ELF-1 (cell line): Measurements from ENCODE around the gene PRKRIP1.
A peak's percentile ranks its signal among the peaks of the same experiment; 100 is the strongest.
"Not testable (repeated sequence)": the region's sequence is repeated elsewhere in the genome, so short reads cannot be mapped to it uniquely, and the experiment has no call there.

ENCODE experiments used
- DNase-seq: peaks from one replicate; pipeline ENCODE4 v3.0.0-alpha.2; 2016; ENCODE audit warnings: low read depth, low spot score

PRKRIP1 gene

DNA sequence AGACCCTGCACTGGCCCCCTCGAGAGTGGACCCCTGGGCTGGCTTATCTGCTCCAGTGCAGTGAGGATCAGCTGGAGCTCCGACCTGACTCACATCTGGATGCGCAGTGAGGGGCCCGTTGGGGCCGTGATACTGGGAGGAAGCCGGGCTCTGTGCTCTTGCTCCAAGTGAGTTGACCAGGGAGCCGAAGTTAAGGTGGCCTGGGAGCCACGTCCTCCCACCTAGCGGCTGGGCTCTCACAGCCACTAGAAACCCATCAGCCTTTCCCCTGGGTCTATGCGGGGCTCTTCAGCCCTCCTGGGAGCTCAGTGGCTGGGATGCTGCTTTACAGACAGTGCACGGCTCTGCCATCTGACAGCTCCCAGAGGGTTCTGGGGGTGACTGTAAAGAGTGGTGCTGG is 59.4 kb downstream of the PRKRIP1 start:
- no peak for DNase-seq

DNA sequence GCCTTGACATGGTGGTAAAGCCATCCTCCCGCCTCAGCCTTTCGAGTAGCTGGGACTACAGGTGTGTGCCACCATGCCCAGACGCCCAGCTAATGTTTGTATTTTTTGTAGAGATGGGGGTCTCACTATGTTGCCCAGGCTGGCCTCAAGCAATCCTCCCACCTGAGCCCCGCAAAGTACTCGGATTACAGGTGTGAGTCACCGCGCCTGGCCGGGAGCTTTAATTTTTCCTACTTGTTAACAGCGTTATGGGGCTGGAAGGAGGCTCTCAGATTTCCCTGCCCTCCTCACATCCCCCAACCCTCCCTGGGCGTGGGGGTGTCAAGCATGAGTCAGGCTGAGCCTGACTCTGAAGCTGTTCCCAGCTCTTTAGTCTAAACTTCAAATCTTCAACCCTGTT is 60.2 kb downstream of the PRKRIP1 start:
- DNase-seq: no peak

DNA sequence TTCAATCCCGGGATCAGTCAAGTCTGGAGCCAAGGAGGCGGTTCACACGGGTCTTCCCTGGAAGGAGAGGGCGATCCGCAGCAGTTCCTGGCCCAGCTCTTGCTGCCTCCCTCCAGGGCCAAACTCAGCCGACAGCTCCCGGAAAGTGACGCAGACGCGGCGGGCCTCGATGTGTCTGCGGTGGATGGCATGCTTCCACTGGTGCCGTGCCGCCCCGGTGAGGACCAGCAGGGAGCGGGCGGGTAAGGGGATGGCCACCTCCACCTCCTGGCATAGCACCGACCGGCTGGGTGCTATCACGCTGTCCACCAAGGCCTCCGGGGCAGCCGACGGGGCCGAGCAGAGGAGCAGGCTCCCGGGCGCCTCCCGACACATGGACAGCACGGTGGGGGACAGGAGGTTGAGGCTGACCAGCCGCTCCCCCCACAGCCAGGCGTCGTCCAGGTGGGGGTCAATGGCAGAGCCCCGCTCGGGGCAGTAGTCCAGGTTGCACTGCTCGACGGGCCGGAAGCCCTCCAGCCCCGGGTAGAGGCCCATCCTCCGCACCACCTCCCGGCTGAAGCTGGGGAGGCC is 61.3 kb downstream of the PRKRIP1 start:
- DNase-seq: no peak

DNA sequence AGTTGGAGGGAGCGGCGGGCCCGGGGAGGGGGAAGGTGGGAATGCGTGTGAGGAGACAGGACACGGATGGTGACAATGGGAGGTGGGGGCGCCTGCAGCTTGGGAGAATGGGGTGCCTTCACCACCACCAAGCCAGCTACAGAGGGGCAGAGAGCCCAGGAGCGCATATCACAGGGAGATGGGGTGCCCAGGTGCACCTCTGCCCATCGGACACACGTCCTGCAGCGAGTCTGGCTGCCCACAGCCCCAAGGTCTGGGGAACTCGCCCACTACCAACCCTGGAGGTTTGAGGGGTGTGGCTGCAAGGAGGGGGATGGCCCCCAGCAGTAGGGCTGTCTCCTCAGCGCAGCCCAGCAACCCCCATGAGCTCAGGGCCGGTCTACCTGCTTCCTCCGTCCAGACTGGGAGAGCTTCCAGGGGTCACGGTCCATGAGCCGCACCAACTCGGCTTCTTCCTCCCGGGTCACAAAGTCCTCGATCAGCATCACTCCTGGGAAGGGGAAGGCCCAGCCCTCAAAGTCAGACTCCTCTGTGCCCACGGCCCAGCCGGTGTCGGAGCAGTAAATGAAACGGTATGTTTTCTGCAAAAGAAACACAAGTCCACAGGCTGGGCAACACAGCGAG is 63.2 kb downstream of the PRKRIP1 start:
- DNase-seq: no peak

DNA sequence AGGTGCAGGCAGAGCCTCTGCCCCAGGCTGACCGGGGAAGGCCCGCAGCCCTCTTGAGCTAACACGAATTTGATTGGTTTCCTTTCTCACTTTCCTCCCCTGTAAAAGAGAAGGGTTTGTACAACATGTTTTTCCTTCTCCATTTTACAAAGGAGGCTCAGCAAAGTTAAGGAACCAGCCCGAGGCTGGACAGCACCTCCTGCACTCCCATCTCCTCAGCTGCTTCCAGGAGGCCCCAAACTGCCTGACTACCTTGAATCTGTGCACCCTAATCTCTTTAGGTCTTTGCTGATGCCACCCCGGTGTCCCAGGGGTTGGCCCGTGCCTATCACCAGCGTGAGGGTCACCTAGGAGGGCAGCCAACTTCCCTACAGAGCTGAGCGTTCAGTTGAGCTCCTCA is 64.3 kb downstream of the PRKRIP1 start:
- DNase-seq: no peak

DNA sequence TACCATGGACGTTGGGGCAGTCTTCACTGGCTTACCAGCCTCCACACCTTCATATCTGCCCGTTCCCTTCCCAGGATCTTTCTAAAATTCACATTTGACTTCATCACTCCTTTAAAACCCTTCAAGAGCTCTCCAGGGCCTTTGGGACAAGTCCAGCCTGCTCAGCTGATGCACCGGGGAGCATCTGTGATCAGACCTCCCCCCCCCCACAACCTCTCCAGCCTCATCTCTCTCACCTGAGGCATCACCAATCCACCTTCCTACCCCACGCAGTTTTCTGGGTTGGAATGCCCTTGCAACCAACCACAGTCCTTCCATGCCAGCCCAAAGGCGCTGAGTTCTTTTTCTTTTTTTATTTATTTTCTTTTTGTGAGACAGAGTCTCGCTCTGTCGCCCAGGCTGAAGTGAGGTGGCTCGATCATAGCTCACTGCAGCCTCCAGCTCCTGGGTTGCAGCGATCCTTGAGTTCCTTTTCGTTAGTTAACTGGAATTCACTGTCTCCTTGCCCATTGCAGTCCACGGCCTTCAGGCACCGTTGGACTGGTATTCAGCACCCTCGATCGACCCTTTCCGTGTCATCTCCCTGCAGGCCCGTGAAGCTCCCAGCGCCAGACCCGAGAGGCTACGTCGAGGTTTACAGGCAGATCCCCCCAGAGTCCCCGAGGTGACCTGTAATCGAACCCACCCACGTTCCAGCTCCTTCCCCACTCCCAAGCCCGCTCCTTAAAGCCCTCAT is 67.8 kb downstream of the PRKRIP1 start:
- no peak for DNase-seq

DNA sequence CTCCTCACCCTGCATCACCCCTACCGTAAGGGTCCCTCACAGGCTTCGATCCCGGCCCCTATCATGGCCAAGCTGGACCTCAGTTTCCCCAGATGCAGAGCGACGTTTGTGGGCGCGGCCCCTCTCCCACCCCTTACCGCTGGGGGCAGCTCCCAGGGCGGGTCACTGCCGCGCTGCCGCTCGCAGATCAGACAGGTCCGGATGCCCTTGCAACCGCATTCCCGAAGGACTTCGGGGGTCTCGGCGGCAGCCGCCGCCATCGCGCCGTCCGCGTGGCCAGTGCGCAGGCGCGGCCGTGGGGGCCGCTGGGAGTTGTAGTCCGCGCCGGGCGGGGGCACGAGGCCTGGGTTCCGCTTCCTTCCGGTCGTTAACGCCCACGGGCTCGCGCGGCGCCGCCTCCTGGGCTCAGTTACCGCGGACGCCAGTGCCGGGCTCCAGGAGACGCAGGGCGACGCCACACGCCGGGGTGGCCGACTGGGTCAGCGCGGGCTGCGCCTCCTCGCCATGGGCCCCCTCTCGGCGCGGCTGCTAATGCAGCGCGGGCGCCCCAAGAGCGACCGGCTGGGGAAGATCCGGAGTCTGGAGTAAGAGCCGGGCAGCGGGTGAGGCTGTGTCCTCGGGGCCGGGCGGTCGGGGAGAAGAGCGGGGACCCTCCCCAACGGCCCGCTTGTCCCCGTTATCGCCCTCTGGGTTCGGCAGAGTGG is 68.6 kb downstream of the PRKRIP1 start, which contains the start of the genes ALKBH4 and LRWD1:
TSS of gene ALKBH4 (minus strand) at position 287 of the 704 bp plus-strand sequence. CDS start at position 260, 27 bp downstream.
TSS of gene LRWD1 (plus strand) at position 408 of the 704 bp plus-strand sequence. CDS start at position 505, 97 bp downstream.
- DNase-seq: peak; percentile 91

DNA sequence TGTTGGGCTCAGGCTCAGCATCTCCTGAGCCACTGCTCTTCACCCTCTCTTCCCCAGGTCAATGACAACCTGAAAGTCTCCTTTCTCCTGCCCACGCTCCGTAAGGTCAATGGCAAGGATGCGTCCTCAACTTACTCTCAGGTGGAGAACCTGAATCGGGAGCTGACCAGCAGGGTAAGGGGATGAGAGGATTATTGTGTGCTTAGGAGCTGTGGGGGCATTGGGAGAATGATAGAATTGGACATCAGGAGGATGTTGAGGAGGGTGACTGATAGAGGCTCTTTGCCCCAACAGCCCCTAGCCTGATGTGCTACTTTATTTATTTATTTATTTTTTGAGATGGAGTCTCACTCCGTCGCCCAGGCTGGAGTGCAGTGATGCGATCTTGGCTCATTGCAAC is 69.9 kb downstream of the PRKRIP1 start:
- no peak for DNase-seq

DNA sequence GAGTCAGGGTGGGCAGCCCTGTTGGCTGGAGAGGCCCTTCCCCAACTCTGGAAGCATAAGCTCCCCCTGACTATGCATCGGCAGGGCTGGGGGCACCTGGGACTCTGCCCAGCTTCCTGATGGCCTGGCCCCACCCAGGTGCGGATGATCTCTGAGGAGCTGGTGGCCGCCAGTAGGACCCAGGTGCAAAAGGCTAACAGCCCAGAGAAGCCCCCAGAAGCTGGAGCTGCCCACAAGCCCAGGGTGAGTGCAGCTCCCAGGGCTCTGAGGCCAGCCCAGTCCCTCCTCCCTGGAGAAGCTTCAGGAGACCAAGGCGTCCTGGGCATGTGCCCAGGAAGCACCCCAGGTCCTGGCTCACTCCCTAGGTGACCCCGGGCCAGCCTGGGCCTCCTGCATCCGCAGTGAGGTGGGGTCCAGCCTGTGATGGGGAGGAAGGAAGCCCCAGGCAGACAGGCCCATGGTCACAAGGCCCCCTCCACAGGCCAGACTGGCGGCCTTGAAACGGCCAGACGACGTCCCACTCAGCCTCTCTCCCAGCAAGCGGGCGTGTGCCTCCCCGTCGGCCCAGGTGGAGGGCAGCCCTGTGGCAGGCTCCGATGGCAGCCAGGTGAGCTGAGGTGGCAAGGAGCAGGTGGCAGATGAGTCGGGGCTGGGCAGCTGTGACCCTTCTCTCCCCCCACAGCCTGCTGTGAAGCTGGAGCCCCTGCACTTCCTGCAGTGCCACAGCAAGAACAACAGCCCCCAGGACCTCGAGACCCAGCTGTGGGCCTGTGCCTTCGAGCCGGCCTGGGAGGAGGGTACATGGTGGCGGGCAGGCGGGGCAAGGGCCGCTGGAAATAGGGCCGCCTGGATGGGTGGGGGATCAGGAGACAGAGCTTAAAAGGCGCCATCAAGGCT is 71.7 kb downstream of the PRKRIP1 start:
- no peak for DNase-seq

DNA sequence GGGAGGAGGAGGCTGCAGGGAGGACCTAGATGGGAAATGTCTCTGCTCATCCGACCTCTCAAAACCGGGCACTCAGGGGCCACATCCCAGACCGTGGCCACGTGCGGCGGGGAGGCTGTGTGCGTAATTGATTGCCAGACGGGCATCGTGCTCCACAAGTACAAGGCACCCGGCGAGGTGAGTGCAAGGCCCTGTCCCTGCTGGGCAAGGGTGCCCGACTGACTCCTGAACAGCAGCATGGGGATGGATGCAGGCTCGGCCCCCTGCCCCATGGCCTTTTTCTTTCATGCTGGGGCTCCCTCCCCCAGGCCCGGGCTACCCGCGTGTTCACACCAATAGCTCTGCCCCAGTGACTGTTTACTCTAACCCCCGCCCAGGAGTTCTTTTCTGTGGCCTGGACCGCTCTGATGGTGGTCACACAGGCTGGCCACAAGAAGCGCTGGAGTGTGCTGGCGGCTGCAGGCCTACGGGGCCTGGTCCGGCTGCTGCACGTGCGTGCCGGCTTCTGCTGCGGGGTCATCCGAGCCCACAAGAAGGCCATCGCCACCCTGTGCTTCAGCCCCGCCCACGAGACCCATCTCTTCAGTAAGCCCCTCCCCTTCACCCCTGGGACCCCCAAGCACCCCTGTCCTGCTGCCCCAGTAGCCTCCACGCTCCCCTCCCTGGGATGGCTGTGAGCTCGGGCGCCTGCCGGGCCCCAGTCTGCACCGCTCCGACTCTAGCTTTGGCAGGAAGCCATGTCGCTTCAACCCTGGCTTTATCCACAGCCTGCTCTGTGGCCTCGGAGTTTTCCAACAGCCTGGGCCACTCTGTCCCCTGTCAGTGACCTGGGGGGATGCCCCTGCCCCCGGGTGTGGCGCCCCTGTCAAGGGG is 72.6 kb downstream of the PRKRIP1 start:
- DNase-seq: no peak

DNA sequence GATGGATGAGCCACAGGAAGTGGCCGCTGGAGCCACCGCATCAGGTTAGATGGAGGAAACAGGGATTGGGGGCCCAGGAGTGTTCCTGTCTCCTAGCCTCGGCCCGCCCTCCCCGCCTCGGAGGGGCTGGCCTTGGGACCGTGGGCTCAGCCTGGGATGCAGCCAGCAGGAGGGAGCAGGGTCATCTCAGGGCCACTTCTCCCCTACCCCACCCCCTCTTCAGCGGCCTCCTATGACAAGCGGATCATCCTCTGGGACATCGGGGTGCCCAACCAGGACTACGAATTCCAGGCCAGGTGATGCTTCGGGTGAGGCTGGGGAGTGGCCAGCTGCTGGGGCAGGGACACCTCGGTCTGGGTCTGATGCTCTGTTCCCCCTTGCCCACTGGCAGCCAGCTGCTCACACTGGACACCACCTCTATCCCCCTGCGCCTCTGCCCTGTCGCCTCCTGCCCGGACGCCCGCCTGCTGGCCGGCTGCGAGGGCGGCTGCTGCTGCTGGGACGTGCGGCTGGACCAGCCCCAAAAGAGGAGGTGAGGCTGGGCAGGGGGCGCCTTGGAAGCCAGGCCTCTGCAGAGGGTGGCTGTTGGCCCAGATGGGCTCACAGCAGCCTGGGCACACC is 73.3 kb downstream of the PRKRIP1 start:
- no peak for DNase-seq

DNA sequence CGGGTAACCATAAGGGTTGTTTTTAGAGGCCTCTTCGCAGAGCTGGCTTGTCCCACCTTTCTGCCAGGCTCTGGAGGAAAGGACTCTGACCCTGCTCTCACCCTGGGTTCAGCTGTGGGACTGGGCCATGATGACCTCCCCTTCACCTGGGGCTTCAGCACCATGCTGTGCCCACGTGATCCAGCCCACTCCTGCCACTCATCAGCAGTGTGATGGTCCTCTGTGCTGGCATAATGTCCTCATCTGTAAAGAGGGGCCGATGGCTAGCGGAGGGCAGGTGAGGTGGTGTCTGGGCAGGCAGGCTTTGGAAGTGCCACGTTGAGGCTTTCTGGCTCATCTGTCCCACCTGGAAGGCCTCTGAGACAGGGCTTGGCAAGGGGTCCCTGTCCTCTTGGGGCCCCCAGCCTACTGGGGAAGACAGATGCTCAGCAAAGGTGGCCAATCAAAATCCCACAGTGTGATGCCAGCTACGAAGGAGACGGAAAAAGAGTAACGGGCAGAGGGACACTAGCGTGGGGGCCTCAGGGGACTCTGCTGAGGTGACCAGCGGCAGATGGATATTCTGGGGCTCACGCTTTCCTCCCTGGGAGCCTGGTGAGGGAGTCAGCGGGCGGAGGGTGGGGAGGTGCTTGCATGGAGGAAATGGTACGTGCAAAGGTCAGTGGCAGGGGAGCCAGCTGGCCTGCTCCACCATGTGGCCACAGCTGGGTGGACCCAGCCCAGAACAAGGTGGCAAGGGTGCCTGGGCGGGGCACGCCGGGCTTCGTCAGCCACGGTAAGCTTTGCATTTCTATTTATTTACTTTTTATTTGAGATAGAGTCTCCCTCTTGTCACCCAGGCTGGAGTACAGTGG is 74.0 kb downstream of the PRKRIP1 start:
- no peak for DNase-seq

DNA sequence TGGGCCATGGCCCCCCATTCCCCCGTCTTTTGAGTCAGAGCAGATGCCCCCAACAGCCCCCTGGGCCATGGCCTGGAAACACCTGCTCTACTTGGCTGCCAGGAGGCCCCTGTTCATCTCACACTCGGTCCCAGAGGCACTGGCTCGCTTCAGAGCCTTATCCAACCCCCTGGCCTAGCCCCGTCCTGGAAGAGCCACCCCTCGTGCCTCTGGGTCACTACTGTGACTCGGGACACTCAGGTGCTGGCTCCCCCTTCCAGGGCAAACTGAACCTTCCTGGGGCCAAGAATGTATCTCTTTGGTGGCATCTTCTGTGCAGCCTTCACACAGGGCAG is 75.6 kb downstream of the PRKRIP1 start:
- DNase-seq: no peak

DNA sequence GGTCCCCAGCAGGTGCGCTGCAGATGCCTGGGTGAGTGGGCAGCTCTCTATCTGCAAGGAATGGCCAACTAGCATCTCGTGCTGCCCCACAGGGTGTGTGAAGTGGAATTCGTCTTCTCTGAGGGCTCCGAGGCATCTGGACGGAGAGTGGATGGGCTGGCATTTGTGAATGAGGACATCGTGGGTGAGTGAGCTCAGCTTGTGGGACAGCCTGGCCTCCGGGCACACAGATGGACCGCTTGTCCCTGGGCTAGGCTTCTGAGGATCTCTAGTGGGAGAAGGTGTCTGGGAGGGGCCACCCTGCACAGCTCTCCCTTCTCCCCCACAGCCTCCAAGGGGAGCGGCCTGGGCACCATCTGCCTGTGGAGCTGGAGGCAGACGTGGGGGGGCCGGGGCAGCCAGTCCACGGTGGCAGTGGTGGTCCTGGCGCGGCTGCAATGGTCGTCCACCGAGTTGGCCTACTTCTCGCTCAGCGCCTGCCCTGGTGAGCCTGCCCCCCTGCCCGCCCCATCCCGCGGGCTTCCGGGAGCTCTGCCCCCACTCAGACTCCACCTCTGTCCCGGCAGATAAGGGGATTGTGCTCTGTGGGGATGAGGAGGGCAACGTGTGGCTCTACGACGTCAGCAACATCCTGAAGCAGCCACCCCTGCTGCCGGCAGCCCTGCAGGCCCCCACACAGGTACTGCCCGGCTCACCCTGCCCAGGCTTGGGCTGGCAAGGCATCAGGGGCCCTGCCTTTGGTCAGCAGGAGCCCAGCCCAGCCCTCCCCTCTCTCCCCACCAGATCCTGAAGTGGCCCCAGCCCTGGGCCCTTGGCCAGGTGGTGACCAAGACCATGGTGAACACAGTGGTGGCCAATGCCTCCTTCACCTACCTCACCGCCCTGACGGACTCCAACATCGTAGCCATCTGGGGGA is 76.2 kb downstream of the PRKRIP1 start:
- DNase-seq: no peak

DNA sequence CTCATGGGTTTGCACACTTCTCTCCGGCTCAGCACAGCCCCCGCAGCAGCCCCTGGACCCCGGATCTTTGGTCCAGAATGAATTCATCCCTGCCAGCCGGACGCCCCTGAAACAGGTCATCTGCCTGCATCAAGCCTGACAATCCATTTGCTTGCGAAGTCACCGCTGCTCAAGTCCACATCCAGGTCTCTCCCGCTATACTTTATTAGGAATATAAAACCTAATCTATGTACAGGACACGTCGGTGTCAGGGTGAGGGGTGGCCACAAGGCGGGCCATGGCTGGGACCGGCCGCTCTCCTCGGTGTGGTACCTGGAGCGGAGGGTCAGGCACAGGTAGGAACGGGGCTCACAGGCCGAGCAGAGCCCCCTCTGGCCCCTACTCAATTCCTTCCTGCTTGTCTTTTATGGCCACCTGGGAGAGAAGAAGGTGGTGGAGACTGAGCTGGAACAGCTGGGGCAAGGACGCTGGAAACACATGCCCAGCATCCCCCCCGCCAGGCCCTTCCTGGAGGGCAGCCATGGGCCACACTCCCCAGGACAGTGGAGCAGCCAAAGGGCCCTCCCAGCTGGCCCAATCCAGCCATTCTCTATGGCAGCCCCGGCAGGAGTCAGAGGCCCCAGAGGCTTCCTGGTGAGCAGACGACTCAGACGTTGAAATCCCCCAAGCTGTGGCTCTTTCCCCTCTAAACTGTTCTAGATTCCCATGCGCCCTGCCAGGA is 77.3 kb downstream of the PRKRIP1 start:
- DNase-seq: no peak

DNA sequence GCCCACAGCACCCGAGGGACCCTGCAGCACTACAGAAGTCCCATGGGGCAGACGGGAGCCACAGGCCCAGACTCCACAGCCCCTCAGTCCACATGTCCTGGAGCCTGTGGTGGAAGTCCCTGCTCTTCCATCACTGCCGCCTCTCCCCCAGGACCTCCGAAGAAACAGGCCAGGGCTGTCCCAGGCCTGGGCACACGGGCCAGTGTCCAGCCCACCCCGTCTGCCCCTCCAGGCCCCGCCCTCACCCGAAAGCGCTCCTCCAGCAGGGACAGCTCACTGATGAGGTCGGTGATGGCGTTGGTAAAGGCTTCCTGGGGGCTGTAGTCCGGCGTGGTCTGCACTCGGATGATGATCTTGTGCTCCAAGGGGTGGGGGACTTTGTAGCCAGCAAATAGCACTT is 78.0 kb downstream of the PRKRIP1 start:
- not testable (repeated sequence) for DNase-seq

DNA sequence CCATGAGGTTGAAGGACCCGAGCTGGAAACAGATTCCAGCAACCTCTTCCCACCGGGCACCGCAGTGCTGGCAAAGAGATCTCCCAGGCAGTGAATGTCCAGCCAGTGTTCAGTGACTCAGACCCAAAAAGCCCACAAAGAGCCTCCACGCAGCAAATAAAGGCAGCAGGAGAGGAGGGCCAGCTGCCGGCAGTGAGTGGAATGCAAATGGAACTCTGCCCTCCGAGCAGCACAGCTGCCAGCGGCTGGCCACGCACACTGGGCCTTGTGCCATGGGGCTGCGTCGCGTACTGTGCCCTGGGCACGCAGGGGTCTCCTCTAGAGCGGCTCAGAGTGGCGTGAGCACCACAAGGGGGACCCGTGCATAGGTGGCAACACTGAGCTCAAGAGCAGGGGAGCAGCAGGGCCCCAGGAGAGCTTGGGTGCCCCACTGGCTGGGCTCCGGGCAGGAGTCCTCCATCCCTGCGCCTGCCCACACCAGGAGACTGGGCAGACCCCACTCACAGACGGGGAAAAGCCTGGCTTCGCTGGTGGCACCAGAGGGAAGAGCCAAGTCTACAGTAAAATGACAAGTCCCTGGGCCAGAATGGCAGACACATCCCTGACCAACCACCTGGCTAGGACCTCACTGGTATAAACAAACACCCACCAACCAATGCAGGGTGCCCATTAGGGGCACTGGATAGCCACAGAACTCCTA is 78.7 kb downstream of the PRKRIP1 start:
- DNase-seq: not testable (repeated sequence)
